Trophoblast cell (in vitro differentiated cells and primary cell): ENCODE results near the gene RNF121.

Source experiments
- DNase-seq, 2 donors: peaks; one replicate each; pipeline ENCODE4 v3.0.0-alpha.2; 2016
- H2AFZ ChIP-seq: 2 replicates; pipeline ENCODE4 v1.6.1; 2013; ENCODE audit warnings: low read length, moderate library complexity, mild to moderate bottlenecking; ENCODE audit not compliant: insufficient read depth, poor library complexity
- H2AK5ac ChIP-seq: 2 replicates; pipeline ENCODE4 v1.6.1; 2013; ENCODE audit warnings: mild to moderate bottlenecking, low read length
- H2BK120ac ChIP-seq: 2 replicates; pipeline ENCODE4 v1.6.1; 2013; ENCODE audit warnings: low read length, mild to moderate bottlenecking, moderate library complexity; ENCODE audit not compliant: insufficient read depth, poor library complexity
- H2BK12ac ChIP-seq: 2 replicates; pipeline ENCODE4 v1.6.1; 2013; ENCODE audit warnings: mild to moderate bottlenecking, low read length, moderate library complexity
- H2BK5ac ChIP-seq: 2 replicates; pipeline ENCODE4 v1.6.1; 2013; ENCODE audit warnings: low read length, low read depth, moderate library complexity, mild to moderate bottlenecking; ENCODE audit not compliant: poor library complexity
- H3K14ac ChIP-seq: 2 replicates; pipeline ENCODE4 v1.6.1; 2013; ENCODE audit warnings: mild to moderate bottlenecking, low read length
- H3K18ac ChIP-seq: 2 replicates; pipeline ENCODE4 v1.6.1; 2013; ENCODE audit warnings: mild to moderate bottlenecking, low read length
- H3K23ac ChIP-seq: 2 replicates; pipeline ENCODE4 v1.6.1; 2013; ENCODE audit warnings: low read length
- H3K27ac ChIP-seq: 2 replicates; pipeline ENCODE4 v1.5.1; 2013; ENCODE audit warnings: low read depth, mild to moderate bottlenecking, inconsistent platforms, low read length, moderate library complexity
- H3K27me3 ChIP-seq: 2 replicates; pipeline ENCODE4 v1.6.1; 2013; ENCODE audit warnings: inconsistent platforms, mild to moderate bottlenecking, low read length, moderate library complexity; ENCODE audit not compliant: insufficient read depth
- H3K36me3 ChIP-seq, 2 experiments: 1 replicate in 1 of 2; 2 replicates in 1 of 2; pipeline ENCODE4 v1.6.1; 2013; ENCODE audit warnings: low read length in 2 of 2, mild to moderate bottlenecking in 2 of 2, moderate library complexity in 1 of 2; ENCODE audit not compliant: insufficient read depth in 2 of 2, control insufficient read depth in 1 of 2
- H3K4ac ChIP-seq: 2 replicates; pipeline ENCODE4 v1.6.1; 2013; ENCODE audit warnings: low read depth, mild to moderate bottlenecking, low read length, moderate library complexity
- H3K4me1 ChIP-seq, 2 experiments: 1 replicate in 1 of 2; 2 replicates in 1 of 2; pipeline ENCODE4 v1.6.1; 2013; ENCODE audit warnings: low read length in 2 of 2, mild to moderate bottlenecking in 2 of 2, moderate library complexity in 1 of 2; ENCODE audit not compliant: insufficient read depth in 2 of 2, control insufficient read depth in 1 of 2
- H3K4me2 ChIP-seq: 2 replicates; pipeline ENCODE4 v1.6.1; 2013; ENCODE audit warnings: inconsistent platforms, mild to moderate bottlenecking, low read length, moderate library complexity
- H3K4me3 ChIP-seq: 2 replicates; pipeline ENCODE4 v1.5.1; 2013; ENCODE audit warnings: mild to moderate bottlenecking, low read depth, low read length, inconsistent platforms
- H3K79me1 ChIP-seq: one replicate; pipeline ENCODE4 v1.6.1; 2013; ENCODE audit warnings: low read length
- H3K79me2 ChIP-seq: 2 replicates; pipeline ENCODE4 v1.6.1; 2013; ENCODE audit warnings: low read length, mild to moderate bottlenecking; ENCODE audit not compliant: control insufficient read depth, insufficient read depth, poor library complexity
- H3K9ac ChIP-seq: 2 replicates; pipeline ENCODE4 v1.6.1; 2013; ENCODE audit warnings: mild to moderate bottlenecking, low read length
- H3K9me3 ChIP-seq: 2 replicates; pipeline ENCODE4 v1.6.1; 2013; ENCODE audit warnings: low read depth, mild to moderate bottlenecking, control low read depth, inconsistent platforms, low read length; ENCODE audit not compliant: insufficient read depth
- H4K12ac ChIP-seq: 2 replicates; pipeline ENCODE4 v1.6.1; 2013; ENCODE audit warnings: low read depth, mild to moderate bottlenecking, low read length, moderate library complexity
- H4K8ac ChIP-seq: 2 replicates; pipeline ENCODE4 v1.6.1; 2013; ENCODE audit warnings: low read depth, mild to moderate bottlenecking, low read length, moderate library complexity
- H4K91ac ChIP-seq: one replicate; pipeline ENCODE4 v1.6.1; 2013; ENCODE audit warnings: low read depth, mild to moderate bottlenecking, low read length, moderate library complexity
- WGBS: extraction: QIAGEN DNeasy Blood & Tissue Kit; methylation state at CpG from one replicate; pipeline ENCODE4 v1.1.7; 2013; ENCODE audit warnings: missing lambda C conversion rate; ENCODE audit not compliant: insufficient read length, insufficient coverage; ENCODE audit errors: extremely low coverage; 5-methylcytosine and 5-hydroxymethylcytosine counted together

RNF121 gene

DNA sequence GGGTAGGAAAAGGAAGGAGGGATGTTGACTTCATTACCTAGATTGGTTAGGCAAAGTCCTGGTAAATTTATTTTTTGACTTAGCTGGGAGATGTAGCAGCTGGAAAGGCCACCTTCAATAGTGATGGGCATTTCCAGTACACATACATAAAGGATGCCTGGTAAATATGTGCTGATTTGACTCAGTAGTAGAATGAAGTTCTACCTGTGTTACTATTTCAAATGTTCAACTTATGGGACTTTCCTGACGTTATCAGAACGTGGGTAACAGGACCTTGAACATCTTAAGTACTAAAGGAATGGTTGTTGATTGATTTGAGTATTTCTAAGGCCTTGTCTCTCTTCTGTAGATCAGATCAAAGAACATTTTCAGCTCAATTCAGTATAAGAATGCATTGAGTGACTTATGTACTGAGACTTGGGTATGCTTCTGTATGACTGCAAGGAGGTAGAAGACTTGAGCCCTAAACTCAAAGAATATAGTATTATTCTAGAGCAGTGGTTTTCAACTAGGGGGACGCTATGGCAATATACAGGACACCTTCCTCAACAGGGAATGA is 27.1 kb downstream of the RNF121 start:
- no peak overlapping the region for H4K12ac ChIP-seq
- H3K18ac ChIP-seq = no peak overlapping the region
- peaks cover 3 to 6% of the 10 kb centered on the region in 2 experiments for H3K36me3 ChIP-seq
- no peaks in the 10 kb centered on the region for H3K79me2 ChIP-seq
- no peak overlapping the region for H2AK5ac ChIP-seq
- peaks cover 2% of the 10 kb centered on the region for H3K9me3 ChIP-seq
- no peaks in the 10 kb centered on the region for H3K27me3 ChIP-seq
- H4K8ac ChIP-seq = no peak overlapping the region
- H4K91ac ChIP-seq = no peak overlapping the region
- H3K9ac ChIP-seq = no peak overlapping the region
- no peak for DNase-seq
- H3K23ac ChIP-seq = no peak overlapping the region
- no peaks in the 10 kb centered on the region for H3K4me1 ChIP-seq
- H3K4me2 ChIP-seq = no peak overlapping the region
- no peak overlapping the region for H2BK5ac ChIP-seq
- H3K14ac ChIP-seq = no peak overlapping the region
- no peak overlapping the region for H2AFZ ChIP-seq
- H3K4me3 ChIP-seq = no peak overlapping the region
- H3K4ac ChIP-seq = no peak overlapping the region
- no peak overlapping the region for H2BK120ac ChIP-seq
- no peak overlapping the region for H2BK12ac ChIP-seq
- H3K27ac ChIP-seq = no peak overlapping the region
- no peaks in the 10 kb centered on the region for H3K79me1 ChIP-seq
- no CpG with 5 or more reads among the region's 3 CpGs for WGBS

DNA sequence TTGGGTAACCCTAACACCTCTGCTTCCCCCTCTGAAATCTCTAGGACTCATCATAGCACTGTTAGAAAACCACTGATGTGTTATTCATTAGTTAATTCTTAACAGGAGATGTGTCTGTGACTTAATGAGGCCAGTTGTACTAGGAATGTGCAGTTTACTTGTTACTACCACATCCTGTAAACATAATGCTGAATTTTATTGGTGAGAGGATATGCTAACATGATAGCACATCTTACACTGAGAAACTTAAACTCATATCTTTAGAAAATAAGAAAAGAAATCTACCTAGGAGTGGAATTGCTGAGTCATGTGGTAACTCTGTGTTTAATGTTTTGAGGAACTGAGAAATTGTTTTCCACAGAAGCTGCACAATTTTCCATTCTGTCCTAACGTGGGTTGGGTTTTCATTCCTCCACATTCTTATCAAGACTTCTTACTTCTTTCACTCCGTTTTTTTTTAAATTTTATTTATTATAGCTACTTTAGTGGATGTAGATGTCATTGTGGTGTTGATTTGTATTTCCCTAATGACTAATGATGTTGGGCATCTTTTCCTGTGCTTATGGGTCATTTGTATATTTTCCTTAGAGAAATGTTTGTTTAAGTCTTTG is 33.7 kb downstream of the RNF121 start:
- Histone ChIP-seq H3K14ac (no peak overlapping the region), H2BK120ac (no peak overlapping the region), H2AFZ (no peak overlapping the region), H2AK5ac (no peak overlapping the region), H2BK5ac (no peak overlapping the region), H3K79me1 (no peaks in the 10 kb centered on the region), H2BK12ac (no peak overlapping the region), H3K4ac (no peak overlapping the region), H3K36me3 (peaks cover 10 to 15% of the 10 kb centered on the region in 2 experiments), H3K4me2 (no peak overlapping the region), H3K9ac (no peak overlapping the region), H3K27ac (no peak overlapping the region), H4K91ac (no peak overlapping the region), H3K18ac (no peak overlapping the region), H3K4me1 (no peaks in the 10 kb centered on the region), H3K23ac (no peak overlapping the region), H3K4me3 (no peak overlapping the region), H4K12ac (no peak overlapping the region), H3K9me3 (peaks cover 2% of the 10 kb centered on the region), H3K79me2 (no peaks in the 10 kb centered on the region), H3K27me3 (no peaks in the 10 kb centered on the region), H4K8ac (no peak overlapping the region)
- no CpG with 5 or more reads among the region's 2 CpGs for WGBS
- no peak for DNase-seq

- no peaks in the 10 kb centered on the region for H3K79me1 ChIP-seq
- no peak overlapping the region for H3K9ac ChIP-seq
- no peak overlapping the region for H3K27ac ChIP-seq
- no peak overlapping the region for H3K14ac ChIP-seq
- H3K36me3 ChIP-seq = peaks cover 10 to 15% of the 10 kb centered on the region in 2 experiments
- no peak overlapping the region for H2AK5ac ChIP-seq
- no peak overlapping the region for H2AFZ ChIP-seq
- H3K4me3 ChIP-seq = no peak overlapping the region
- no peak overlapping the region for H3K4me2 ChIP-seq
- no peak for DNase-seq
- H3K18ac ChIP-seq = no peak overlapping the region
- H2BK5ac ChIP-seq = no peak overlapping the region
- peaks cover 2% of the 10 kb centered on the region for H3K9me3 ChIP-seq
- H3K23ac ChIP-seq = no peak overlapping the region
- no CpG with 5 or more reads among the region's 8 CpGs for WGBS
- no peaks in the 10 kb centered on the region for H3K27me3 ChIP-seq
- no peak overlapping the region for H2BK12ac ChIP-seq
- H4K91ac ChIP-seq = no peak overlapping the region
- H2BK120ac ChIP-seq = no peak overlapping the region
- no peak overlapping the region for H3K4ac ChIP-seq
- H4K8ac ChIP-seq = no peak overlapping the region
- H4K12ac ChIP-seq = no peak overlapping the region
- H3K4me1 ChIP-seq = no peaks in the 10 kb centered on the region
- no peaks in the 10 kb centered on the region for H3K79me2 ChIP-seq
These were observed 34.6 kb downstream of the RNF121 start for GRCh38 chr11:71963468-71963867.

- no peak overlapping the region for H3K14ac ChIP-seq
- H3K27ac ChIP-seq = no peak overlapping the region
- H3K27me3 ChIP-seq = no peaks in the 10 kb centered on the region
- H2BK5ac ChIP-seq = no peak overlapping the region
- no peak overlapping the region for H4K12ac ChIP-seq
- no peaks in the 10 kb centered on the region for H3K79me2 ChIP-seq
- H2BK120ac ChIP-seq = no peak overlapping the region
- H3K4ac ChIP-seq = no peak overlapping the region
- no peak overlapping the region for H4K91ac ChIP-seq
- no peak overlapping the region for H3K23ac ChIP-seq
- no peak overlapping the region for H2AFZ ChIP-seq
- H3K4me1 ChIP-seq = no peaks in the 10 kb centered on the region
- H3K4me2 ChIP-seq = no peak overlapping the region
- H3K79me1 ChIP-seq = no peaks in the 10 kb centered on the region
- no peak overlapping the region for H3K18ac ChIP-seq
- peaks cover 13 to 18% of the 10 kb centered on the region in 2 experiments for H3K36me3 ChIP-seq
- H2AK5ac ChIP-seq = no peak overlapping the region
- no peak overlapping the region for H2BK12ac ChIP-seq
- H3K4me3 ChIP-seq = no peak overlapping the region
- DNase-seq = peak in 1 of 2 donors; percentile 42
- no CpG with 5 or more reads among the region's 4 CpGs for WGBS
- H3K9me3 ChIP-seq = peaks cover 2% of the 10 kb centered on the region
- no peak overlapping the region for H4K8ac ChIP-seq
- no peak overlapping the region for H3K9ac ChIP-seq
These were observed 35.8 kb downstream of the RNF121 start for GRCh38 chr11:71964641-71965040.
